Right hindlimb (tissue), 1 donor: Measurements from ENCODE around the gene SUCLG2.

Experiments
- DNase-seq: peaks from one replicate; pipeline ENCODE4 v3.0.0-alpha.2; 2018

SUCLG2 gene

GRCh38 chr3:67376416-67376815 lies 278.0 kb downstream of the SUCLG2 start:
- no peak for DNase-seq

GRCh38 chr3:67375976-67376375 lies 278.4 kb downstream of the SUCLG2 start:
- no peak for DNase-seq

GRCh38 chr3:67362686-67363085 lies 291.7 kb downstream of the SUCLG2 start:
- no peak for DNase-seq

- DNase-seq: no peak
These were observed 292.6 kb downstream of the SUCLG2 start for GRCh38 chr3:67361770-67362169.

GRCh38 chr3:67361323-67361722 lies 293.1 kb downstream of the SUCLG2 start:
- DNase-seq: no peak

- no peak for DNase-seq
These were observed 296.6 kb downstream of the SUCLG2 start for GRCh38 chr3:67357610-67358458.

GRCh38 chr3:67349551-67350174 lies 304.7 kb downstream of the SUCLG2 start:
- no peak for DNase-seq

- no peak for DNase-seq
These were observed 308.3 kb downstream of the SUCLG2 start for GRCh38 chr3:67346081-67346480.

GRCh38 chr3:67335813-67336212 lies 318.6 kb downstream of the SUCLG2 start:
- DNase-seq: no peak

- DNase-seq: no peak
These were observed 319.8 kb downstream of the SUCLG2 start for GRCh38 chr3:67334588-67334987.

- no peak for DNase-seq
These were observed 325.1 kb downstream of the SUCLG2 start for GRCh38 chr3:67329358-67329757.

GRCh38 chr3:67327582-67327981 lies 326.8 kb downstream of the SUCLG2 start:
- no peak for DNase-seq

GRCh38 chr3:67325231-67325630 lies 329.2 kb downstream of the SUCLG2 start:
- DNase-seq: no peak
